Activated T-cell treated with anti-CD3 and anti-CD28 coated beads, Interleukin-2, amount 50 U/mL, for 24 hours (primary cell): ENCODE measurements around the gene TNS2.
"Not testable (repeated sequence)": the region's sequence is repeated elsewhere in the genome, so short reads cannot be mapped to it uniquely, and the experiment has no call there.

Experiments used
- DNase-seq: peaks from one replicate; pipeline ENCODE4 v3.0.0-alpha.2; 2020
- H3K27ac Mint-ChIP-seq: 2 replicates; pipeline ENCODE4 v1.8.0; 2020; ENCODE audit warnings: mild to moderate bottlenecking, mixed read lengths
- H3K27me3 Mint-ChIP-seq: 2 replicates; pipeline ENCODE4 v1.8.0; 2020; ENCODE audit warnings: mixed read lengths
- H3K36me3 Mint-ChIP-seq: 2 replicates; pipeline ENCODE4 v1.8.0; 2020; ENCODE audit warnings: low read depth, mixed read lengths
- H3K4me1 Mint-ChIP-seq: 2 replicates; pipeline ENCODE4 v1.8.0; 2020; ENCODE audit warnings: low read depth, mixed read lengths
- H3K4me3 Mint-ChIP-seq: 2 replicates; pipeline ENCODE4 v1.8.0; 2020; ENCODE audit warnings: mild to moderate bottlenecking, moderate library complexity, mixed read lengths
- H3K9me3 Mint-ChIP-seq: 2 replicates; pipeline ENCODE4 v1.8.0; 2020; ENCODE audit warnings: mixed read lengths

Gene TNS2

DNA sequence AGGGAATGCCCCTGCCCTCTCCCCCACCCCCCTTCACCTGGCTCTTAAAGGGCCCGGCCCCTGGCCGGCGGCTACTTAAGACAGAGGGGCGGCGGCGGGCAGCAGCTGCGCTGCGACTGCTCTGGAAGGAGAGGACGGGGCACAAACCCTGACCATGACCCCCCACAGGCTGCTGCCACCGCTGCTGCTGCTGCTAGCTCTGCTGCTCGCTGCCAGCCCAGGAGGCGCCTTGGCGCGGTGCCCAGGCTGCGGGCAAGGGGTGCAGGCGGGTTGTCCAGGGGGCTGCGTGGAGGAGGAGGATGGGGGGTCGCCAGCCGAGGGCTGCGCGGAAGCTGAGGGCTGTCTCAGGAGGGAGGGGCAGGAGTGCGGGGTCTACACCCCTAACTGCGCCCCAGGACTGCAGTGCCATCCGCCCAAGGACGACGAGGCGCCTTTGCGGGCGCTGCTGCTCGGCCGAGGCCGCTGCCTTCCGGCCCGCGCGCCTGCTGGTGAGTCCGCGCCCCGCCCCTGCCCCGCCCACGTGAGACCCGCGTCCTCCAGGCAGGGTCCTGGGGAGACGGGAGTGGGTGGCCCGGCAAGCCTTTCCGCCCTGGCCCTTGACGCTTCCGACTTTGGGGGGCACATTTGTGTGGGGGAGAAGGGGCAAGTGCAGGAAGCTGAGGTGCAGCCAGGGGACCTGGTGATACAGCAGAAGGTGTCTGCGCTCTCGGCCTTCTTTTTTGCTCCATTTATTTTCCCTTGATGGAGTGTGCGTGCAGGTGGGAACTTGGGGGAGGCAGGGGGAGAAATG is 47.9 kb downstream of the TNS2 start, which contains the start of gene IGFBP6:
Gene IGFBP6, plus strand, starts transcription at position 104 of the 790 bp plus-strand sequence. Its CDS starts 51 bp downstream, at position 155.
- Mint-ChIP-seq H3K27me3 (peaks cover 10% of the 10 kb centered on the region), H3K4me1 (peaks cover 47% of the 10 kb centered on the region), H3K36me3 (no peaks in the 10 kb centered on the region), H3K4me3 (peak within 1 kb of the TSS; percentile 74), H3K27ac (peak within 1 kb of the TSS; percentile 88), H3K9me3 (no peaks in the 10 kb centered on the region)
- DNase-seq = peak; percentile 78

DNA sequence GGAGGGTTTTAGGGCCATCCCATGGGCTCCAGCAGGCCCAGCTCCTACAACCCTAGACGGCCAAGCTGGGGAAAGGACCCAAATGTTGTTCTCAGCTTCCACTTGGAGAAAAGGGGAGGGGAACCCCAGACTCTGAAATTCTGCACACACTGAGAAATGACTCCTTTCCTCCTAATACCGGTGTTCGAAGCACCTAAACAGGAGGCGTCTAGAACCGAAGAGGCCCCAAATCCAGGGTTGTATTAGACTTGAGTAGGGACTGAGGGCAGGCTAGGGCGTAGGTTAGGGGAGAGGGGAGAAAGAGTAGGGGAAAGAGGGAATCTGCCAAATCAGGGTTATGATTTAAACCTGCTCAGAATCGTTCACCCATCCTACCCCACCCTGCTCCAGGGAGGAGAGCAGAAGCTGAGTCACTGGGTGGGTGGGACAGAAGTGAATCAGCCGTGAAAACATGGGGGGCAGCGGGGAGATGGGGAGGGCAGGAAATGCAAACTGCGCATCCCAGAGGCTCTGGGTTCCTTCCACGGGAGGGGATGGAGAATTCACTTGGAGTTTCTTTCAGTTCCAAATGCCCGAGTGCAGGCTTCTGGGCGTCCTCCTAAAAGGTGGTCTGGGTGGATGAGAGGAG is 48.6 kb downstream of the TNS2 start:
- Mint-ChIP-seq H3K36me3 (no peaks in the 10 kb centered on the region), H3K27me3 (peaks cover 10% of the 10 kb centered on the region), H3K27ac (peak overlapping the region; percentile 88), H3K9me3 (no peaks in the 10 kb centered on the region), H3K4me1 (peaks cover 54% of the 10 kb centered on the region), H3K4me3 (peak overlapping the region; percentile 74)
- peak; percentile 57 for DNase-seq

DNA sequence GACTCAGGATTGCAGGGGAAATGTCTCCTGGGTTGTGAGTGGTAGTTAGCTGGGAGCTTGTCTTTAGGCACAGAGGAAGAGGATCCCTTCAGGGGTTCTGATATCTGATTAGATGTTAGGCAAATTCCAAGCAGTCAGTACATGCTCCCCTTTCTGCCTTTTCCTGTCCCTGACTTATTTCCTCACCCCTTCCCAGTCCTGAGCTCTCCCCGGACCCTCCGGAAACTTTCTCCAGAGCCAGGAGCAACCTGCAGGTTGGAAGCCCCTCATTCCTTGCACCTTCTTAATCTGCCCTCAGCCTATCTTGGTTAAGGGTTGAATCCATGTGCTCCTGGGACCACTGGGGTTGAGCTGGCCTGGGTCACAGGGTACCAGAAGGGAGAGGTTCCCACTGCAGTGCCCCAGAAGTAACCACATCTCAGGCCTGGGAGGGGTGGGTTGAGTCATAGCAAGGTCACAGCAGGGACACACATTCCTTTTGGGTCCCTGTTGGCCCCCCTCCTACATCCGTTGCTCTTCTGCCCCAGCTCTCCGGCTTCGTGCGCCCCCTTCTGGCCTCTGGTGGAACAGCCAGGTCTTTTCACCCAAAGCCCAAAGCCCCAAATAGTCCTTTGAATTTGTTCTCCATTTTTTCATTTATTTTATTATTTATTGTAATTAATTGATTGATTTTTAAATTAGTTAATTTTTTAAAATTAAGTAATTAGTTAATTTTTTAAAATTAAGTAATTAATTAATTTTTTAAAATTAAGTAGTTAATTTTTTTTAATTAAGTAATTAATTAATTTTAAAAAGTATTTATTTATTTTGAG is 49.4 kb downstream of the TNS2 start:
- H3K27me3 Mint-ChIP-seq = peaks cover 10% of the 10 kb centered on the region
- peak overlapping the region; percentile 88 for H3K27ac Mint-ChIP-seq
- peaks cover 56% of the 10 kb centered on the region for H3K4me1 Mint-ChIP-seq
- no peaks in the 10 kb centered on the region for H3K9me3 Mint-ChIP-seq
- peak overlapping the region; percentile 74 for H3K4me3 Mint-ChIP-seq
- DNase-seq = peak; percentile 93
- no peaks in the 10 kb centered on the region for H3K36me3 Mint-ChIP-seq

DNA sequence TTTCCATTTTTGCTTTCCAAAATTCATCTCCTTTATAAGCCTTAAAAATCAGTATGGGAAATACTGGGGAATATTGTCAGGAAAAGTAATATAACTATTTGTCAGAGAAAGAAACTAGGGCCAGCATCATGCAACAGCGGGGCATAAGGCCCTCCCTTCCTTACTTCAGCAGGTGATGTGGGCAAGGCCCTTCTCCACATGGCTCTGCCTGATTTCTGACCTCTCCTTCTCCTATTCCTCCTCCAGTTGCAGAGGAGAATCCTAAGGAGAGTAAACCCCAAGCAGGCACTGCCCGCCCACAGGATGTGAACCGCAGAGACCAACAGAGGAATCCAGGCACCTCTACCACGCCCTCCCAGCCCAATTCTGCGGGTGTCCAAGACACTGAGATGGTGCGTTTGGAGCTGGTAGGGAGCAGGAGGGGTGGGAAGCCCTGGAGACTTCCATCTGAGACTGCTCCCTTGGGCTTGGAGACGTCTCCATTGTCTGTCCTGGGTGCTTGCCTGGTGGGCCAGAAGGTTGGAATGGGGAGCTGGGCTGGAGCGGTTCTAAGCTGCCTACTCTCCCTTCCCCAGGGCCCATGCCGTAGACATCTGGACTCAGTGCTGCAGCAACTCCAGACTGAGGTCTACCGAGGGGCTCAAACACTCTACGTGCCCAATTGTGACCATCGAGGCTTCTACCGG is 50.7 kb downstream of the TNS2 start:
- no peak for DNase-seq
- Mint-ChIP-seq H3K36me3 (no peaks in the 10 kb centered on the region), H3K4me1 (peaks cover 57% of the 10 kb centered on the region), H3K9me3 (no peaks in the 10 kb centered on the region), H3K27ac (no peak overlapping the region), H3K4me3 (no peak overlapping the region), H3K27me3 (peaks cover 10% of the 10 kb centered on the region)

DNA sequence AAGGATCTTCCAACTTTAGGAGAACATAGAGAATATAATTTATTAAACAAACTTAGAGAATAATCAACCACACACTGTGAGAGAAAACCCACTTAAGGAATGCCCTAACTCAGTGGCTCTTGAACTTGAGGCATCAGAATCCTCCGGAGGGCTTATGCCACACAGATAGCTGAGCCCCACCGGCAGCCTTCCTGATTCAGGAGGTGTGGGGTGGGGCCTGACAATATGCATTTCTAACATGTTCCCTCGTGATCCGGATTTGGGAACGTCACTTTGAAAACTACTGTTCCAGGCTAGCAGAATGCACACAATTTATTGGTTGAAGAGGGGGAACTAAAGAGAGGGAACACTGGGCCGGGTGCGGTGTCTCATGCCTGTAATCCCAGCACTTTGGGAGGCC is 51.4 kb downstream of the TNS2 start:
- Mint-ChIP-seq H3K36me3 (no peaks in the 10 kb centered on the region), H3K27me3 (peaks cover 8% of the 10 kb centered on the region), H3K4me3 (no peak overlapping the region), H3K27ac (no peak overlapping the region), H3K4me1 (peaks cover 54% of the 10 kb centered on the region), H3K9me3 (no peaks in the 10 kb centered on the region)
- DNase-seq = no peak

DNA sequence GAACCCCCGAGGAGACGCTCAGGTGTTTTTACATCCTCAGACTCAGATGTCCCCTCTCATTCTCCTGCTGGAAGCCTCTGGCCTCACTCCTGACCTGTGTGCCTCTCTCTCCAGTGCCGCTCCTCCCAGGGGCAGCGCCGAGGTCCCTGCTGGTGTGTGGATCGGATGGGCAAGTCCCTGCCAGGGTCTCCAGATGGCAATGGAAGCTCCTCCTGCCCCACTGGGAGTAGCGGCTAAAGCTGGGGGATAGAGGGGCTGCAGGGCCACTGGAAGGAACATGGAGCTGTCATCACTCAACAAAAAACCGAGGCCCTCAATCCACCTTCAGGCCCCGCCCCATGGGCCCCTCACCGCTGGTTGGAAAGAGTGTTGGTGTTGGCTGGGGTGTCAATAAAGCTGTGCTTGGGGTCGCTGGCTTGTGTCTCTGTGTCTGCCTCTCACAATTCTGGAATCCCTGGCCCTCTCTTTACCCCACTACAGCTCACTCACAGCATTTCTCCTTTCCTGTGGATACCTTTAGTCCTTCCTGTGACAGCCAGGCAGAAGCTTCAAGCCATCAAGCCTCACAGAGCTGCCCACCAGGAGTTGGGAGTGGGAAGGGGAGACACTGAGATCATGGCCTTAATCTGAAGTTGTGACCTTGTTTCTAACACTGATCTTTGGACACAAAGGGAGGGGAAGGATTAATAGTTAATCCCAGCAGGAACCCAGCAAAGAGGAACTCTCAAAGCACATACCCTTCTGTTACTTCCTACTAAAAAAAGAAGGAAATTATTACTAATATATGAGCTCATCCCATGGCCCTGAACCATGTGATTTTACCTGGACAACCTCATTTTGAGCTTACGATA is 52.3 kb downstream of the TNS2 start:
- Mint-ChIP-seq H3K27me3 (peaks cover under 1% of the 10 kb centered on the region), H3K9me3 (no peaks in the 10 kb centered on the region), H3K4me1 (peaks cover 46% of the 10 kb centered on the region), H3K4me3 (no peak overlapping the region), H3K27ac (peak overlapping the region; percentile 83), H3K36me3 (no peaks in the 10 kb centered on the region)
- no peak for DNase-seq

DNA sequence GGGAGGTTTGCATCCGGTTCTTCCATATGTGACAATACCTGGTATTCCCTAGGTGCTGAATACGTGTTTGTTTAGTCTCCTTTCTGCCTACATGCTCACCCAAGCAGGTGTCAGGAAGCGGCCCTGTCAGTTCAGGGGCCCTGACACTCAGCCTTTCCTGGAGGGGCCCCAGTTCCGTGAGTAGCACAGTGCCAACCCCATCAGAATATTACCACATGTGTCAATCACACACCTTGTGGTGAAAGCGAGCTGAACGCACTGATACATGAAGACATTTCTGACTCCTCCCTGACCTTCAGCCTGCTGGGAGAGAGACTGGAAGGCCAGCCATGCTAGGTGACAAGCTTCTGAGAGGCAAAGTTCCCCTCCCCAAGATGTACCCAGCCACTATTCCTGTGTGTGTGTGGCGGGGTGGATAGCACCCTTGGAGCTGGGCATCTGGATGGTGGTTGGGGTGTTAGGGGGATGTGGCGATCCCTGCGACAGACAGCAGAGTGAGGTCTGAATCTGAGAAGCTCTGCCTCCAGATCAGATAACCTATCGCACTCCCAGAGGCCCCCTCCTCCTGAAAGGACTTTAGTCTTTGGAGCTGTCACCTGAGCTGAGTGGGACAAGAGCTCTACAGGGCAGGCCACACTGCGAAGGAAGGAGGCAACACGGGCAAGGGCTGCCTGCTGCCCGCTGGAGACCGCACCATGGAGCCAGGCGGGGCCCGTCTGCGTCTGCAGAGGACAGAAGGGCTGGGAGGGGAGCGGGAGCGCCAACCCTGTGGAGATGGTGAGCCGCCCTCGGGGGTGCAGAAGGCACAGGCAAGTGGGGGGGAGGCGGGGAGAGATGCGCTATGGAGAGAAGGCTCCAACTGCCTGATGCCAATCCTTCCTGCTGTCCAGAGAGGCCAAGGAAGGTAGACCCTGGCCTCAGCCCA is 53.3 kb downstream of the TNS2 start, which contains the start of gene SOAT2:
Gene SOAT2, plus strand, starts transcription at position 604 of the 925 bp plus-strand sequence. Its CDS starts 92 bp downstream, at position 696.
- Mint-ChIP-seq H3K27me3 (no peaks in the 10 kb centered on the region), H3K27ac (peak within 1 kb of the TSS; percentile 83), H3K36me3 (no peaks in the 10 kb centered on the region), H3K9me3 (no peaks in the 10 kb centered on the region), H3K4me3 (peak within 1 kb of the TSS; percentile 35), H3K4me1 (peaks cover 38% of the 10 kb centered on the region)
- DNase-seq = peak; percentile 61

DNA sequence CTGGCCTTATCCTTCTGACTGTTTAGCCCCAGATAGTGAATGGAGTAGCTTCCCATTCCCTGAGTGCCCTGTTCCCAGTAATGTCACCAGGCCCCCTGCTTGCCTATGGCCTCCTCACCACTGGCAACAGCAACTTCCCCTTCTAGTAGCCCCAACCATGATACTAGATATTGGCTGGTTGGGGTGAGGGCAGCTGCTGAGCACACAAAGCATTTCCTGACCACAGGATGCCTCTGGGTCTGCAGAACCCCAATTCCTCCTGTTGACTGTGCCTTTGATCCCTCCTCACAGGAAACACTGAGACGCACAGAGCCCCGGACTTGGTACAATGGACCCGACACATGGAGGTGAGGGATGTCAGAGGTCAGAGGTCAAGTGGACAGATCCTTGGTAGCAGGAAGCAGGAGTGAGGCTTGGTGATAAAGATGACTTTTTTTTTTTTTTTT is 54.0 kb downstream of the TNS2 start:
- peak overlapping the region; percentile 57 for H3K27ac Mint-ChIP-seq

DNA sequence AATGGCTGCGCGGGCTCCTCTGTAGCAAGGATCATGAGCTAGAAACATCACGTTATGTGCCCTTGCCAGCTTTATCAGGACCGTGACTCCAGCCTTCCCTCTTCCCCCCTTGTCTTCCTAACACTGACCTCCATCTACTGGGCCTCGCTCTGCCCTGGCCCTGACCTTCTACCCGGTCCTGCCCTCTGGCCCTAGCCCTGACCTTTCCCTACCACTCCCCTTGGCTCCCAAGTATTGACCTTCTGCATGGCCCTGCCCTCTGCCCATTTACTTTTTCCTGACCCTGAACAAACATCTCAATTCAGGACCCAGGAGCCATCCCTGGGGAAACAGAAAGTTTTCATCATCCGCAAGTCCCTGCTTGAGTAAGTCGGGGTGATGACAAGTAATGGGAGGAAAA is 55.4 kb downstream of the TNS2 start:
- H3K27me3 Mint-ChIP-seq = no peaks in the 10 kb centered on the region
- no peaks in the 10 kb centered on the region for H3K9me3 Mint-ChIP-seq
- peaks cover 25% of the 10 kb centered on the region for H3K4me1 Mint-ChIP-seq
- H3K27ac Mint-ChIP-seq = no peak overlapping the region
- H3K4me3 Mint-ChIP-seq = no peak overlapping the region
- no peaks in the 10 kb centered on the region for H3K36me3 Mint-ChIP-seq
- no peak for DNase-seq

More for the DNA sequence above, 54.0 kb downstream of the TNS2 start:
- Mint-ChIP-seq H3K4me1 (peaks cover 31% of the 10 kb centered on the region), H3K36me3 (no peaks in the 10 kb centered on the region), H3K27me3 (no peaks in the 10 kb centered on the region), H3K4me3 (no peak overlapping the region), H3K9me3 (no peaks in the 10 kb centered on the region)
- no peak for DNase-seq

DNA sequence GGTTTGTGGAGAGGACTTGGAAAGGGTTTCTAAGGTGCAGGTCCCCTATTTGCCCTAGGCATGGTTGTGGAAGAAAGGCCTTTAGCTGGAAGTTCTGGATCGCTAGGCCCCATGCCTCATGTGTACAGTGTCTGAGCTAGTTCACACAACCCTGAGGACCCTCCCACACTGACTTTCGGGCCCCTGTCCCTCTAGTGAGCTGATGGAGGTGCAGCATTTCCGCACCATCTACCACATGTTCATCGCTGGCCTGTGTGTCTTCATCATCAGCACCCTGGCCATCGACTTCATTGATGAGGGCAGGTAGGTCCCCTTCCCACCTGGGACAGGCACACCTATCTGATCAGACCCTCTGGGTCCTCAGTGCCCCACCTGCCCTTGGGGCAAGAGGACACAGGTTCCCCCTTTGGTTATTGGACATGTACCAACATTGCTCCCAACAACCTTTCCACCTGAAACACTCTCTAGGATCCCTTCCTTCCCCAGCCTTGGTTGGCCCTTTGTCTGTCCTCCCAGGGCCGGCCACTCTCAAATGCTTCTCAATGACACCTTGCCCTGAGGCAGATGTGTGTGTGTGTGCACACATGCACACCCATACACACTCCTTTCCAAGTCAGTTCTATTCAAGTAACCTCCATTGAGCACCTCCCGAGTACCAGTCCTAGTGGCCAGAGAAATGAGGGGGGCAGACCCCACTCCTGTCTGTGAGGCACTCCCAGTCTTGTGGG is 56.0 kb downstream of the TNS2 start:
- no peak overlapping the region for H3K4me3 Mint-ChIP-seq
- H3K36me3 Mint-ChIP-seq = no peaks in the 10 kb centered on the region
- no peak for DNase-seq
- no peaks in the 10 kb centered on the region for H3K27me3 Mint-ChIP-seq
- no peak overlapping the region for H3K27ac Mint-ChIP-seq
- H3K4me1 Mint-ChIP-seq = peaks cover 25% of the 10 kb centered on the region
- no peaks in the 10 kb centered on the region for H3K9me3 Mint-ChIP-seq

DNA sequence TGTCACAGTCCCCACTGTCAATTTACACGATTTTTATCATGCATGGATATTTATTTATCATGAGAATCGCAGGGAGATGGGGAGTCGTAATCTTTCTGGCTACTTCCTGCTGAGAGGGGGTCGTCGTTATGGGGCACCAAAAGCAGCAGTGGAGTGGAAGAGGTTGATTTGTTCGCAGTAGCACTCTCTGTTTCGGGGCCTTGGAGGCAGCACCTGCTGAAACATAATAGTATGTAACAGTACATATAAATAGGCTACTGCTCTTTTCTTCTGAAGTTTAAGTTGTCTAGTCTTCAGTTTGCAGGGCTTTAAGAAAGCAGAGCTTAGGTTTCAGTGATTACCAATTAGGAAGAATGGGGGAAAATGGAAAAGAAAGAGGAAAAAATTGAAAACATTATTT is 57.3 kb downstream of the TNS2 start:
- no peak overlapping the region for H3K27ac Mint-ChIP-seq
- no peaks in the 10 kb centered on the region for H3K36me3 Mint-ChIP-seq
- peaks cover 23% of the 10 kb centered on the region for H3K4me1 Mint-ChIP-seq
- no peaks in the 10 kb centered on the region for H3K27me3 Mint-ChIP-seq
- no peaks in the 10 kb centered on the region for H3K9me3 Mint-ChIP-seq
- no peak for DNase-seq
- no peak overlapping the region for H3K4me3 Mint-ChIP-seq

DNA sequence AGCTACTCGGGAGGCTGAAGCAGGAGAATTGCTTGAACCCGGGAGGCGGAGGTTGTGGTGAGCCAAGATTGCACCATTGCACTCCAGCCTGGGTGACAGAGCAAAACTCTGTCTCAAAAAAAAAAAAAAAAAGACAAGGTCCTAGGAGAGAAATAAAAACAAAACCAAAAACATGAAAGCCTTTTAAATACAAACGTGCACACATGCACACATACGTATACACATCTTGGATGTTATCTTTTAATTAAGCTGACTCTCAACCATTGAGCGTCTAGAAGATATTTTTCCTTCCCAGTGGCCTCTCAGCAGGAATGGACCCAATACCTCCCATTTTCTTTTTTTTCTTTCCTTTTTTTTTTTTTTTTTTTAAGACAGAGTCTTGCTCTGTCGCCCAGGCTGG is 62.6 kb downstream of the TNS2 start:
- not testable (repeated sequence) for H3K36me3 Mint-ChIP-seq

More for the DNA sequence above, 62.6 kb downstream of the TNS2 start:
- not testable (repeated sequence) for H3K27me3 Mint-ChIP-seq, H3K9me3 Mint-ChIP-seq, DNase-seq, H3K4me1 Mint-ChIP-seq, H3K4me3 Mint-ChIP-seq, H3K27ac Mint-ChIP-seq
